ENCODE data around the gene FHL1. TPM values are rescaled to one million over a fixed set of nuclear protein-coding genes. Genes with fewer than 3 reads are reported as not detected.
A peak's percentile ranks its signal among the peaks of the same experiment; 100 is the strongest.
"Not testable (repeated sequence)": the region's sequence is repeated elsewhere in the genome, so short reads cannot be mapped to it uniquely, and the experiment has no call there.

FHL1 gene
- 10 to 100 TPM; 13.4 to 19.2 TPM for total RNA-seq

- H3K36me3 Mint-ChIP-seq: no peaks in the 10 kb centered on the region
- POLR2A ChIA-PET: no interaction called here
- DNase-seq (peak; percentile 63), ATAC-seq (ENCODE audit: low read depth) (peak; percentile 83)
- peak within 1 kb of the TSS; percentile 70 for H3K27ac Mint-ChIP-seq
- peaks cover 19% of the 10 kb centered on the region for H3K4me1 Mint-ChIP-seq
- H3K27me3 Mint-ChIP-seq: peaks cover 15% of the 10 kb centered on the region
- peaks cover 2% of the 10 kb centered on the region for H3K9me3 Mint-ChIP-seq
- peak within 1 kb of the TSS; percentile 83 for H3K4me3 Mint-ChIP-seq
Observed at GRCh38 chrX:136147315-136147901, at the start of gene FHL1. Gene FHL1 (plus strand): TSS chrX:136147533.

DNA sequence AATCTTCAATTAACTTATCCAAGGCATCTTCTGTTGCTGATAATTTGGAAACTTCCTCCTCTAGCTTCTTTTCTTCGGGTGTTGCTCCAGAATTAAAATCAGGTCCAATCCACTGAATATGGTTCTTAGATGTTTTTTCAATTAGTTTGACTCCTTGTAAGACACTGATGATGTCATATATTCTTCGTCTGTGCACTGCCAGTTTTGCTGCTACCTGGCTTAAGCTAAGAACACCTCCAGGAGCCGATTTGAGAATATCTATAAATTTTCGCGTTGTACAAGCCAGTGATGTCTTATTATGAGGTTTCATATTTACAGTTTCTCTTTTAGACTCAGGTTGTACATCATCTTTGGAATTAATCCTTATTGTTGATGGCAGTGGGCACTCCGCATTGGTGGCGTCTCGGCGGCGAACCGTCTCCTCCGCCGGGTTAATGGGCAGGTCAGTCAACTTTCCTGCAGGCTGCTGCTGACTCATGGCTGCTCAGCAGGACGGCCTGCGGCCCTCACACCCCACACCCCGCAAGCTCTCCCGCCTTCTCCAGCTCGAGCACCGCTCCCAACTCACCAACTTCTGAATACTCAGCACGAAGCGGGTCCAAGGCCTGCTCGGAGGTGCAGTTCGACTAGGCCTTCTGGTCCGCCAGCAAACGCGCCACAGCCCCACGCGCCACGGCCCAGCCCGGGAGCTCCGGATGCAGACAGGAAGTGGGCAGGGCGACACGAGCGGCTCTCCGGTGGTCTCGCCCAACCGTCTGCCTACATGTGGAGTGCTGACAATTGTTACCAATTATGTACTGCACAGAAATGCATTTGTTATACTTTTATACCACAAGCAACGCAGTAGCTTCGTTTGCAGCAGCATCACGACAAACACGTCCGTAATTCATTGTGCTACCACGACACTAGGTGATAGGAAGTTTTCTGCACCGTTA lies 49.2 kb upstream of the FHL1 start:
- DNase-seq: no peak
- H3K9me3 Mint-ChIP-seq: no peaks in the 10 kb centered on the region
- no peaks in the 10 kb centered on the region for H3K27me3 Mint-ChIP-seq
- no peak overlapping the region for H3K27ac Mint-ChIP-seq
- no peak for ATAC-seq (ENCODE audit: low read depth)
- no peaks in the 10 kb centered on the region for H3K4me1 Mint-ChIP-seq
- H3K36me3 Mint-ChIP-seq: no peaks in the 10 kb centered on the region
- H3K4me3 Mint-ChIP-seq: no peak overlapping the region
- POLR2A ChIA-PET: no interaction called here

DNA sequence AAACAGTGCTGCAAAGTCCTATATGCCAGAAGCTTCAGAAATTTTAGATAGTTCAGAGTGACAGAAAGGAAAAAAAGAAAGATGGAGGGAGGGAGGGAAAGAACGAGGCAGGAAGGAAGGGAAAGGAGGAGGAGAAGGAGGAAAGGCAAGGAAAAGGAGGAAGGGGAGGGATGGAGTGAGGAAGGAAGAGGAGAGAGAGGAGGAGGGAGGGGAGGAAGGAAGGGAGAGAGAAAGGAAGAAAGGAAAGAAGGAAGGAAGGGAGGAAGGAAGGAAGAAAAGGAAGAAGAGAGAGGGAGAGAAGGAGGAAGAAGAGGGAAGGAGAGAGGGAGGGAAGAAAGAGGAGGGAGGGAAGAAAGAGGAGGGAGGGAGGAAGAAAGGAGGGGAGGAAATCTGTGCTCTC lies 42.4 kb upstream of the FHL1 start:
- H3K9me3 Mint-ChIP-seq: no peaks in the 10 kb centered on the region
- no peak overlapping the region for H3K27ac Mint-ChIP-seq
- no peaks in the 10 kb centered on the region for H3K4me1 Mint-ChIP-seq
- peaks cover 2% of the 10 kb centered on the region for H3K27me3 Mint-ChIP-seq
- POLR2A ChIA-PET: no interaction called here
- ATAC-seq (ENCODE audit: low read depth) (no peak), DNase-seq (no peak)
- no peaks in the 10 kb centered on the region for H3K36me3 Mint-ChIP-seq
- no peak overlapping the region for H3K4me3 Mint-ChIP-seq

DNA sequence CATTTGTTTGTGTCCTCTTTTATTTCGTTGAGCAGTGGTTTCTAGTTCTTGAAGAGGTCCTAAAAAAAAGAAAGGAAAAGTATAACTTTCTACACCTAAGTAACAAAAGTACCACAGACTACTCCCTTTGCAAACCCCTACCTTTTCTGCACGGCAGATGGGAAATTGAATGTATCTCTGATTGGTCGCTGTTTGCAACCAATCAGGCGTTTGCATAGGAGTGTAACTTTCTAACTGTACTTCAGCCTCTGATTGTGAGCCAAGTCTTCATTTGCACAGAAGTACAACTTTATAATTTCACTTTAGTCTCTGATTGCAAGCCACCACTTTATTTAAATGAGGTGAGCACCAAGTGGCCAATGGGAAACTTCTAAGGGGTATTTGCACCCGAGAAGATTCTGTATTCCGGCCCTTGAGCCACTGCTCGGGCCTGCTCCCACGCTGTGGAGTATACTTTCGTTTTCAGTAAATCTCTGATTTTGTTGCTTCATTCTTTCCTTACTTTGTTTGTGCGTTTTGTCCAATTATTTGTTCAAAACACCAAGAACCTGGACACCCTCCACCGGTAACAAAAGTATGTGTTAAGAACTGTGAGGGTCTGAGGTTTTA lies 40.3 kb upstream of the FHL1 start:
- H3K4me3 Mint-ChIP-seq: no peak overlapping the region
- H3K27ac Mint-ChIP-seq: no peak overlapping the region

DNA sequence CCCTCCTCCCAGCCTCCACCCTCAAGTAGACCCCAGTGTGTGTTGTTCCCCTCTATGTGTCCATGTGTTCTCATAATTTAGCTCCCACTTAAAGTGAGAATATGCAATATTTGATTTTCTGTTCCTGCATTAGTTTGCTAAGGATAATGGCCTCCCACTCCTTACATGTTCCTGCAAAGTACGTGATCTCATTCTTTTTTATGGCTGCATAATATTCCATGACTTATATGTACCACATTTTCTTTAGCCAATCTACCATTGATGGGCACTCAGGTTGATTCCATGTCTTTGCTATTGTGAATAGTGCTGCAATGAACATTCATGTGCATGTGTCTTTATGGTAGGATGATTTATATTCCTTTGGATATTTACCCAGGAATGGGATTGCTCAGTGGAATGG lies 38.4 kb upstream of the FHL1 start:
- H3K27me3 Mint-ChIP-seq, POLR2A ChIA-PET, H3K9me3 Mint-ChIP-seq: not testable (repeated sequence)

More for the DNA sequence above, 40.3 kb upstream of the FHL1 start:
- DNase-seq (no peak), ATAC-seq (ENCODE audit: low read depth) (no peak)
- Mint-ChIP-seq H3K36me3 (no peaks in the 10 kb centered on the region), H3K4me1 (no peaks in the 10 kb centered on the region), H3K27me3 (peaks cover 2% of the 10 kb centered on the region), H3K9me3 (no peaks in the 10 kb centered on the region)
- POLR2A ChIA-PET: no interaction called here

DNA sequence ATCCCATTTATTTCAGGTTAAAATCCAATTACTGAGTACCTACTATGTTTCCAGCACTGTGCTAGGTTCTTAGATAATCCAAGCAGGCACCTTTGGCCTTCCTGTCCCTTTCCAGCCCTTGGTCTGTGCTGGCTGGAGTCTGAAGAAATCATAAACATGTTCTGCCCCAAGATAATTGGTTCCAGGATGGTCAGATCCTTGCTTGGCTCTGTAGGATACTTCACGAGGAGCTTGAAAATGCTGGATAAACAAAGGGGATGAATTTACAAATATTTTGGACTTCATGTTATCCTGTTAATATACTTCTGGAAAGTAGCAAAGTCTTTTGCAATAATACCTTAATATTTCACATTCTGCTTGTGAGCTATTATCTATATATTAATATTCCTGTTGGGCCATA lies 35.0 kb upstream of the FHL1 start:
- H3K4me3 Mint-ChIP-seq: no peak overlapping the region
- H3K27me3 Mint-ChIP-seq: no peaks in the 10 kb centered on the region
- H3K4me1 Mint-ChIP-seq: no peaks in the 10 kb centered on the region
- ATAC-seq (ENCODE audit: low read depth) (no peak), DNase-seq (no peak)
- H3K36me3 Mint-ChIP-seq: no peaks in the 10 kb centered on the region
- H3K27ac Mint-ChIP-seq: no peak overlapping the region
- H3K9me3 Mint-ChIP-seq: no peaks in the 10 kb centered on the region
- POLR2A ChIA-PET: no interaction called here

More for the DNA sequence above, 38.4 kb upstream of the FHL1 start:
- not testable (repeated sequence) for H3K27ac Mint-ChIP-seq; H3K4me1 Mint-ChIP-seq; ATAC-seq (ENCODE audit: low read depth); DNase-seq; H3K4me3 Mint-ChIP-seq; H3K36me3 Mint-ChIP-seq

- Mint-ChIP-seq H3K4me3 (no peak overlapping the region), H3K27ac (no peak overlapping the region), H3K9me3 (no peaks in the 10 kb centered on the region), H3K4me1 (no peaks in the 10 kb centered on the region), H3K36me3 (no peaks in the 10 kb centered on the region), H3K27me3 (no peaks in the 10 kb centered on the region)
- POLR2A ChIA-PET: no interaction called here
- no peak for ATAC-seq (ENCODE audit: low read depth)
- DNase-seq: no peak
Observed at GRCh38 chrX:136112778-136113177, 34.6 kb upstream of the FHL1 start.

DNA sequence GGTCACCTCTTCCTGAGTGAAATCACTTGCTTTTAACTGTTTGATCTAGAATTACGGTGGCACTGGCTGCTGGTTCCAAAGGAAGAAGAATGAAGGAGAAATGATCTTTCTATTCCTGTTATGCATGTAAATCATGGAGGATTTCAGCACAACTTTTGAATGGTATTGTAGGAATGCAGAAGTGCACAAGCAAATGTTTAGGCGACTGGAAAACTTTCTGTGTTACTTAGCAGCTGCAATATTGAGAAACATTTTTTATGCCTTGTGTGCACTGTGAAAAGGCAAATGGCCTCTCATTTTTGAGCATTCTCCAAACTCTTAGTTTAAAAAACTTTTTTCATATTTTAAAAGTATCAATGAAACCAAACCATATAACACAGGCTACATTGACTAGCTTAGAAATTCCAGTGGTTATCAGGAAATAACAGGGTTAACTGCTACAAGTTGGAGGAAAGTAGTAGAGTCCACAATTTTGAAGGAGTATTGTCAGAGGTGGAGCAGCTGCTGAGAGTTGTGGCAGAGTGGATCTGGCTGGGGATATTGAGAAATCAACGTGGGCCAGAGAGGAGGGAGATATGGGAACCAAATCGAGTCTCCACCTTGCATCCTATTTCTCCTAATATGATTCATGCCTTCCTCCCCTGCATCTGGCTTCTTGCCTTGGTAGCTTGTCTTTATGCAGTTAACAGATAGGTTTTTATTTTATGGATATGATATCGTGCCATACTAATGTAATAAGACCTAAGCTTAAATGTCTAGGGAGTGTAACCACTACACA lies 32.0 kb upstream of the FHL1 start:
- Mint-ChIP-seq H3K36me3 (no peaks in the 10 kb centered on the region), H3K27ac (no peak overlapping the region), H3K4me1 (no peaks in the 10 kb centered on the region), H3K4me3 (no peak overlapping the region), H3K27me3 (peaks cover 2% of the 10 kb centered on the region), H3K9me3 (peaks cover 3% of the 10 kb centered on the region)
- POLR2A ChIA-PET: no interaction called here
- ATAC-seq (ENCODE audit: low read depth): no peak
- DNase-seq: no peak

- H3K9me3 Mint-ChIP-seq: peaks cover 3% of the 10 kb centered on the region
- no peaks in the 10 kb centered on the region for H3K4me1 Mint-ChIP-seq
- no peak overlapping the region for H3K4me3 Mint-ChIP-seq
- DNase-seq: no peak
- H3K36me3 Mint-ChIP-seq: no peaks in the 10 kb centered on the region
- POLR2A ChIA-PET: no interaction called here
- ATAC-seq (ENCODE audit: low read depth): no peak
- no peak overlapping the region for H3K27ac Mint-ChIP-seq
- H3K27me3 Mint-ChIP-seq: peaks cover 2% of the 10 kb centered on the region
Observed at GRCh38 chrX:136115904-136116297, 31.4 kb upstream of the FHL1 start.

DNA sequence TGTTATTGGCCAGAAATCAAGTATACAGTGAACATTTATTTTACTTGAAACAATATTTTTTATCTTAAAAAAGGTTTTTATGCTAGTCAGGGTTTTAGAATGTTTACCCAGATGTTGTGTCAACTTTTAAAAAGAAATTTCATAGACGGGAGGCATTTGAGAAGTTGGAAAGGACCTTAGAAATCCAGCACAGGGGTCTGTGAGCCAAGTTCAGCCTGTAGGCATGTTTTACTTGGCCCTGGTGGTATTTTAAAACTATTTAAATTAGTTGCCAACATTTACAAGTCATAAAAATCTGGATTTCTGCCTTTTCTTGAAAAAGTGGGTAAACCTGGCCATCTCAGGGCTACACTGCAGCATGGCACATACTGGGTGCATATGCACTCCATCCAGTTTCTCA lies 25.5 kb upstream of the FHL1 start:
- Mint-ChIP-seq H3K4me1 (no peaks in the 10 kb centered on the region), H3K9me3 (peaks cover 3% of the 10 kb centered on the region), H3K27ac (no peak overlapping the region), H3K27me3 (peaks cover 4% of the 10 kb centered on the region), H3K4me3 (no peak overlapping the region), H3K36me3 (no peaks in the 10 kb centered on the region)
- POLR2A ChIA-PET: no interaction called here
- ATAC-seq (ENCODE audit: low read depth): no peak
- DNase-seq: no peak

GRCh38 chrX:136122207-136122606 lies 25.1 kb upstream of the FHL1 start:
- no peaks in the 10 kb centered on the region for H3K4me1 Mint-ChIP-seq
- POLR2A ChIA-PET: no interaction called here
- no peak overlapping the region for H3K4me3 Mint-ChIP-seq
- H3K27ac Mint-ChIP-seq: no peak overlapping the region
- no peak for ATAC-seq (ENCODE audit: low read depth)
- H3K36me3 Mint-ChIP-seq: no peaks in the 10 kb centered on the region
- DNase-seq: no peak
- peaks cover 3% of the 10 kb centered on the region for H3K9me3 Mint-ChIP-seq
- H3K27me3 Mint-ChIP-seq: peaks cover 4% of the 10 kb centered on the region

GRCh38 chrX:136125106-136125505 lies 22.2 kb upstream of the FHL1 start:
- Mint-ChIP-seq H3K4me3 (no peak overlapping the region), H3K4me1 (no peaks in the 10 kb centered on the region), H3K36me3 (peaks cover 1% of the 10 kb centered on the region), H3K27ac (no peak overlapping the region), H3K27me3 (peaks cover 2% of the 10 kb centered on the region), H3K9me3 (no peaks in the 10 kb centered on the region)
- DNase-seq: no peak
- no peak for ATAC-seq (ENCODE audit: low read depth)
- POLR2A ChIA-PET: no interaction called here

DNA sequence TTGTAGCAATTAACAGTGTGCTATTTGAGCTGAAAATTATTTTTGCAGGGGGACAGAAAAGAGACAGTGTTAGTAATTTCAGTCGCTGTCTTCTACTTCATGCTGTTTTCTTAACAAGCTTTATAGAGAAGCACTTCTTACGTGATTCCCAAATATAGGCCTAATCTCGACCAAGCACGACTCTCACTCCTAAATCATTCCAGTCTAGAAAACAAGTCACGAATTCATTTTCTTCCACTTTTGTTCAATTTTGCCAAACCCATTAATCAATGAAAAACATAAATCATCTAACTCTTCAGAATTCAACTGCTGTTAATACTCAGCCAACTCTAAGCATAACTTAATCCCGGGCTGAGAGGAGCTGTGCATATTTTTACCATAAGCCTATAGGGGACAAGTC lies 21.0 kb upstream of the FHL1 start:
- Mint-ChIP-seq H3K4me3 (no peak overlapping the region), H3K27ac (no peak overlapping the region), H3K27me3 (peaks cover 2% of the 10 kb centered on the region), H3K9me3 (peaks cover 1% of the 10 kb centered on the region), H3K36me3 (peaks cover 1% of the 10 kb centered on the region), H3K4me1 (peaks cover 1% of the 10 kb centered on the region)
- no peak for ATAC-seq (ENCODE audit: low read depth)
- no peak for DNase-seq
- POLR2A ChIA-PET: no interaction called here
